Endodermal cell (in vitro differentiated cells): ENCODE measurements around the gene IL1F10. TPM values are rescaled to one million over a fixed set of nuclear protein-coding genes. Genes with fewer than 3 reads are reported as not detected.

Experiments
- DNase-seq: peaks from one replicate; pipeline ENCODE4 v3.0.0-alpha.2; 2017
- H3K27ac ChIP-seq: 2 replicates; pipeline ENCODE4 v1.5.1; 2013; ENCODE audit warnings: mild to moderate bottlenecking, low read depth, low read length, moderate library complexity
- H3K27me3 ChIP-seq: 2 replicates; pipeline ENCODE4 v1.6.1; 2013; ENCODE audit warnings: mild to moderate bottlenecking, low read length, moderate library complexity; ENCODE audit not compliant: insufficient read depth, control insufficient read depth, poor library complexity, severe bottlenecking
- H3K36me3 ChIP-seq: 2 replicates; pipeline ENCODE4 v1.7.0; 2013; ENCODE audit warnings: mild to moderate bottlenecking, low read length, moderate library complexity; ENCODE audit not compliant: control insufficient read depth, insufficient read depth
- H3K4me1 ChIP-seq: one replicate; pipeline ENCODE4 v1.7.0; 2013; ENCODE audit warnings: low read length; ENCODE audit not compliant: control insufficient read depth, insufficient read depth
- H3K4me3 ChIP-seq: 2 replicates; pipeline ENCODE4 v1.5.1; 2013; ENCODE audit warnings: mild to moderate bottlenecking, low read length, moderate library complexity
- H3K9ac ChIP-seq: 2 replicates; pipeline ENCODE4 v1.6.1; 2013; ENCODE audit warnings: mild to moderate bottlenecking, low read length, moderate library complexity; ENCODE audit not compliant: poor library complexity, severe bottlenecking; ENCODE audit errors: extremely low read depth
- H3K9me3 ChIP-seq: 2 replicates; pipeline ENCODE4 v1.6.1; 2013; ENCODE audit warnings: mild to moderate bottlenecking, low read length, moderate library complexity; ENCODE audit not compliant: control insufficient read depth
- H3K27ac Mint-ChIP-seq: 2 replicates; pipeline ENCODE4 v1.8.0; 2020; ENCODE audit warnings: mixed read lengths
- H3K27me3 Mint-ChIP-seq: 2 replicates; pipeline ENCODE4 v1.8.0; 2021; ENCODE audit warnings: mild to moderate bottlenecking, mixed read lengths; ENCODE audit not compliant: insufficient read depth
- H3K36me3 Mint-ChIP-seq: 2 replicates; pipeline ENCODE4 v1.8.0; 2020; ENCODE audit warnings: low read depth, mixed read lengths
- H3K4me1 Mint-ChIP-seq: 2 replicates; pipeline ENCODE4 v1.8.0; 2020; ENCODE audit warnings: mixed read lengths
- H3K4me3 Mint-ChIP-seq: 2 replicates; pipeline ENCODE4 v1.8.0; 2020; ENCODE audit warnings: mild to moderate bottlenecking, moderate library complexity, mixed read lengths
- H3K9me3 Mint-ChIP-seq: 2 replicates; pipeline ENCODE4 v1.8.0; 2020; ENCODE audit warnings: mild to moderate bottlenecking, mixed read lengths
- CTCF ChIP-seq: fragments of 200-600 bp; sonication (generic); conservative IDR thresholded peaks from 2 replicates; pipeline ENCODE4 v1.5.0; 2021; ENCODE audit warnings: antibody characterized with exemption, mild to moderate bottlenecking
- WGBS, 2 experiments: methylation state at CpG; one replicate each; pipeline versions ENCODE4 v1.1.5 to v1.1.7; 2013; ENCODE audit warnings: missing lambda C conversion rate in 2 of 2, mixed read lengths in 1 of 2; ENCODE audit not compliant: insufficient coverage in 1 of 2, insufficient read length in 1 of 2; 5-methylcytosine and 5-hydroxymethylcytosine counted together
- total RNA-seq, 2 donors: library from RNA; stranded (reverse); fragmentation: NEBNext Ultra II Directional in 1 of 2; extraction: Animal tissue kit (Norgen Biotek cat#: 25700) in 1 of 2; gene quantifications; 2 replicates in 1 of 2; 3 replicates in 1 of 2; pipeline ENCODE4 v1.2.1, GENCODE V29; 2021

Gene IL1F10
- total RNA-seq, 2 donors from 2014 or later, result not detected

GRCh38 chr2:113028112-113028511 lies 39.7 kb upstream of the IL1F10 start:
- Mint-ChIP-seq H3K9me3 (no peaks in the 10 kb centered on the region), H3K27ac (no peak overlapping the region), H3K4me1 (no peaks in the 10 kb centered on the region), H3K4me3 (no peak overlapping the region), H3K36me3 (no peaks in the 10 kb centered on the region), H3K27me3 (peaks cover 58% of the 10 kb centered on the region)
- no peak overlapping the region for H3K9ac ChIP-seq
- TF ChIP-seq CTCF, result no peak
- H3K36me3 ChIP-seq, result no peaks in the 10 kb centered on the region
- peaks cover 88% of the 10 kb centered on the region for H3K27me3 ChIP-seq
- no peaks in the 10 kb centered on the region for H3K4me1 ChIP-seq
- H3K9me3 ChIP-seq, result no peaks in the 10 kb centered on the region
- no peak for DNase-seq
- no peak overlapping the region for H3K27ac ChIP-seq
- WGBS, 2 experiments, result 13 to 18% methylated on average over 1 of the region's 1 CpG
- no peak overlapping the region for H3K4me3 ChIP-seq

GRCh38 chr2:113032737-113033136 lies 35.0 kb upstream of the IL1F10 start:
- no peaks in the 10 kb centered on the region for H3K36me3 ChIP-seq
- H3K4me3 ChIP-seq, result no peak overlapping the region
- peaks cover 36% of the 10 kb centered on the region for H3K27me3 Mint-ChIP-seq
- H3K27ac ChIP-seq, result no peak overlapping the region
- no peak overlapping the region for H3K9ac ChIP-seq
- no peak for TF ChIP-seq CTCF
- no peaks in the 10 kb centered on the region for H3K36me3 Mint-ChIP-seq
- peaks cover 50% of the 10 kb centered on the region for H3K27me3 ChIP-seq
- DNase-seq, result no peak
- no peak overlapping the region for H3K4me3 Mint-ChIP-seq
- H3K9me3 ChIP-seq, result no peaks in the 10 kb centered on the region
- H3K4me1 Mint-ChIP-seq, result no peaks in the 10 kb centered on the region
- no peak overlapping the region for H3K27ac Mint-ChIP-seq
- no peaks in the 10 kb centered on the region for H3K4me1 ChIP-seq
- WGBS, 2 experiments, result 93 to 100% methylated on average over 1 of the region's 1 CpG
- H3K9me3 Mint-ChIP-seq, result no peaks in the 10 kb centered on the region

GRCh38 chr2:113034016-113034415 lies 33.8 kb upstream of the IL1F10 start:
- no peak overlapping the region for H3K4me3 ChIP-seq
- H3K4me3 Mint-ChIP-seq, result no peak overlapping the region
- no peak overlapping the region for H3K9ac ChIP-seq
- H3K4me1 Mint-ChIP-seq, result no peaks in the 10 kb centered on the region
- H3K27ac ChIP-seq, result no peak overlapping the region
- TF ChIP-seq CTCF, result no peak
- no peaks in the 10 kb centered on the region for H3K4me1 ChIP-seq
- 78 to 86% methylated on average over 3 of the region's 3 CpGs for WGBS, 2 experiments
- no peaks in the 10 kb centered on the region for H3K9me3 Mint-ChIP-seq
- no peak for DNase-seq
- H3K27me3 Mint-ChIP-seq, result peaks cover 25% of the 10 kb centered on the region
- no peaks in the 10 kb centered on the region for H3K9me3 ChIP-seq
- H3K36me3 ChIP-seq, result no peaks in the 10 kb centered on the region
- H3K36me3 Mint-ChIP-seq, result no peaks in the 10 kb centered on the region
- peaks cover 37% of the 10 kb centered on the region for H3K27me3 ChIP-seq
- no peak overlapping the region for H3K27ac Mint-ChIP-seq
